ENCODE results near the gene NR0B2. TPM values are rescaled to one million over a fixed set of nuclear protein-coding genes. Genes with fewer than 3 reads are reported as not detected.

Gene NR0B2
- total RNA-seq, 2 experiments from 2014 or later, result not detected

DNA sequence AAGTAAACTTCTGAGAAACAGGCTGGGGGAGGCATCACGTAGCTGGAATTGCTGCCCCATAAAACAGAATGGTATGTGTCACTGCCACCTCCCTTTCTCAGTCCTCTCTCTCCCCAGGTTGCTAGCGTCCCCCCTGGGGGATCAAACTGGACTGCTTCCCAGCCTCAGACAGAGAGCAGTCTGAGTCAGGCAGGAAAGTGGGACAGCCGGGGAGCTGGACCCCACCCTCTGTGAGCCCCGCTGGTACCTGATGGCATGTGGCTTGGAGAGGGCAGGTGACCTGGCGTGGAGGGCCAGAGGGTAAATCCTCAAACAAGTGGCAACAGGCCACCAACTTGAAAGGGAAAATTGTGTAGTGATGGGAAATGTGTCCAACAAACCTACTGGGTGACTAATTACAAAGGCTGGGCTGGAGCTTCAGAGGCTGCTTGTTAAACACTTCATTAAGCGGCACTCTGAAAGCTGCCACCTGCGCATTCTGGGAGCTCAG, 51.8 kb downstream of the NR0B2 start:
- intact Hi-C loops (cut with micrococcal nuclease; ENCODE audit: unreplicated experiment), result loop anchor here (1.0 kb wide), 1 partner anchor 16 kb away; no protein-coding TSS in a partner anchor
- no peak for TF ChIP-seq EZH2phosphoT487 (IDR thresholded peaks at IDR 0.05; ENCODE audit: borderline replicate concordance, low read depth, low read length)
- no peak overlapping the region for H3K27ac ChIP-seq (ENCODE audit: low read depth, low read length, poor library complexity, severe bottlenecking)
- ChIA-PET CTCF (ENCODE audit: unreplicated experiment) (no interaction called here), POLR2A (interaction anchor here (0.7 to 1.0 kb wide), 2 partner anchors 28 to 37 kb away, joined by 3 to 4 read pairs; partner anchors contain the start of gene GPN2)
- H3K4me3 ChIP-seq (ENCODE audit: low read depth, low read length, poor library complexity, severe bottlenecking), result no peak overlapping the region
- no peaks in the 10 kb centered on the region for H4K20me1 ChIP-seq (ENCODE audit: insufficient read depth, low read length)
- no peak for DNase-seq (ENCODE audit: low spot score)
- no peaks in the 10 kb centered on the region for H3K9me3 ChIP-seq (ENCODE audit: low read length)
- H3K9me2 ChIP-seq (ENCODE audit: insufficient read depth, low read length), result no peaks in the 10 kb centered on the region
- no peak overlapping the region for H3K4me2 ChIP-seq (ENCODE audit: low read length)
- H2AFZ ChIP-seq (ENCODE audit: low read length), result no peak overlapping the region
- BruUV-seq (replicated peaks), result no TSS peak
- peaks cover 30% of the 10 kb centered on the region for H3K4me1 ChIP-seq (ENCODE audit: insufficient read depth, low read length, poor library complexity, severe bottlenecking)
- H3K36me3 ChIP-seq (ENCODE audit: insufficient read depth, low read length), result no peaks in the 10 kb centered on the region
- no peaks in the 10 kb centered on the region for H3K79me2 ChIP-seq (ENCODE audit: insufficient read depth, low read depth, low read length)

Other genes with a start within 250 kb of the NR0B2 start
- 51.8 and 55.2 TPM in 2 replicates for gene ARID1A, start 218.0 kb downstream of the NR0B2 start, total RNA-seq (2014; rRNA removed; shearing (Covaris generic))
- 123 and 128 TPM in 2 replicates for gene ARID1A, start 218.0 kb downstream of the NR0B2 start, total RNA-seq (2022)
- gene PIGV, start 126.0 kb downstream of the NR0B2 start, total RNA-seq (2014; rRNA removed; shearing (Covaris generic)), result 8.2 and 10.3 TPM in 2 replicates
- gene PIGV, start 126.0 kb downstream of the NR0B2 start, total RNA-seq (2022), result 15.2 and 18.0 TPM in 2 replicates
- gene ZDHHC18, start 87.3 kb downstream of the NR0B2 start, total RNA-seq (2014; rRNA removed; shearing (Covaris generic)), result 8.0 and 19.5 TPM in 2 replicates
- 17.1 and 18.2 TPM in 2 replicates for gene ZDHHC18, start 87.3 kb downstream of the NR0B2 start, total RNA-seq (2022)
- 0.75 and 0.95 TPM in 2 replicates for gene SFN, start 50.8 kb downstream of the NR0B2 start, total RNA-seq (2014; rRNA removed; shearing (Covaris generic))
- gene SFN, start 50.8 kb downstream of the NR0B2 start, total RNA-seq (2022), result 1.8 and 3.9 TPM in 2 replicates
- gene GPN2, start 23.7 kb downstream of the NR0B2 start, total RNA-seq (2014; rRNA removed; shearing (Covaris generic)), result 17.5 and 18.1 TPM in 2 replicates
- gene GPN2, start 23.7 kb downstream of the NR0B2 start, total RNA-seq (2022), result 43.7 and 46.6 TPM in 2 replicates
- gene GPATCH3, start 13.5 kb downstream of the NR0B2 start, total RNA-seq (2014; rRNA removed; shearing (Covaris generic)), result 9.2 and 13.8 TPM in 2 replicates
- gene GPATCH3, start 13.5 kb downstream of the NR0B2 start, total RNA-seq (2022), result 15.2 and 17.4 TPM in 2 replicates
- gene NUDC, start 7.8 kb upstream of the NR0B2 start, total RNA-seq (2014; rRNA removed; shearing (Covaris generic)), result 65.7 and 89.3 TPM in 2 replicates
- 96.0 and 106 TPM in 2 replicates for gene NUDC, start 7.8 kb upstream of the NR0B2 start, total RNA-seq (2022)
- gene KDF1, start 46.5 kb upstream of the NR0B2 start, total RNA-seq (2014; rRNA removed; shearing (Covaris generic)), result not detected in 2 replicates
- gene KDF1, start 46.5 kb upstream of the NR0B2 start, total RNA-seq (2022), result not detected in 2 replicates
- 0.13 and 0.19 TPM in 2 replicates for gene TRNP1, start 79.7 kb upstream of the NR0B2 start, total RNA-seq (2014; rRNA removed; shearing (Covaris generic))
- not detected in 2 replicates for gene TRNP1, start 79.7 kb upstream of the NR0B2 start, total RNA-seq (2022)
- gene TENT5B, start 98.9 kb upstream of the NR0B2 start, total RNA-seq (2014; rRNA removed; shearing (Covaris generic)), result not detected in 2 replicates
- not detected in 2 replicates for gene TENT5B, start 98.9 kb upstream of the NR0B2 start, total RNA-seq (2022)
- 5.3 and 5.8 TPM in 2 replicates for gene SLC9A1, start 241.2 kb upstream of the NR0B2 start, total RNA-seq (2014; rRNA removed; shearing (Covaris generic))
- 17.4 and 19.2 TPM in 2 replicates for gene SLC9A1, start 241.2 kb upstream of the NR0B2 start, total RNA-seq (2022)

Data from OCI-LY7 (cell line).